ENCODE data around the gene GRIN2B.

GRIN2B gene

GRCh38 chr12:13981296-13981962 is at the start of gene GRIN2B:
TSS of gene GRIN2B (minus strand) at chr12:13981602. CDS start at chr12:13866208, 115,394 bp downstream.
- H3K4me3 ChIP-seq (ENCODE audit: low read depth, low read length) = peak within 1 kb of the TSS; percentile 82

GRCh38 chr12:14026537-14026936 is 45.1 kb upstream of the GRIN2B start:
- no peak overlapping the region for H3K4me3 ChIP-seq (ENCODE audit: low read depth, low read length)

- H3K4me3 ChIP-seq (ENCODE audit: low read depth, low read length) = no peak overlapping the region
Measured at GRCh38 chr12:14024591-14024990, 43.2 kb upstream of the GRIN2B start.

GRCh38 chr12:14018080-14018479 is 36.7 kb upstream of the GRIN2B start:
- no peak overlapping the region for H3K4me3 ChIP-seq (ENCODE audit: low read depth, low read length)

- no peak overlapping the region for H3K4me3 ChIP-seq (ENCODE audit: low read depth, low read length)
Measured at GRCh38 chr12:14010989-14011388, 29.6 kb upstream of the GRIN2B start.

- no peak overlapping the region for H3K4me3 ChIP-seq (ENCODE audit: low read depth, low read length)
Measured at GRCh38 chr12:14007639-14008038, 26.2 kb upstream of the GRIN2B start.

- no peak overlapping the region for H3K4me3 ChIP-seq (ENCODE audit: low read depth, low read length)
Measured at GRCh38 chr12:13992585-13992984, 11.2 kb upstream of the GRIN2B start.

- H3K4me3 ChIP-seq (ENCODE audit: low read depth, low read length) = no peak overlapping the region
Measured at GRCh38 chr12:13992106-13992505, 10.7 kb upstream of the GRIN2B start.

GRCh38 chr12:13986031-13986430 is 4.6 kb upstream of the GRIN2B start:
- H3K4me3 ChIP-seq (ENCODE audit: low read depth, low read length) = no peak overlapping the region

- H3K4me3 ChIP-seq (ENCODE audit: low read depth, low read length) = peak overlapping the region; percentile 82
Measured at GRCh38 chr12:13981990-13982389, 588 bp upstream of the GRIN2B start.

- peak overlapping the region; percentile 82 for H3K4me3 ChIP-seq (ENCODE audit: low read depth, low read length)
Measured at GRCh38 chr12:13980538-13981295, 685 bp downstream of the GRIN2B start.

- H3K4me3 ChIP-seq (ENCODE audit: low read depth, low read length) = peak overlapping the region; percentile 82
Measured at GRCh38 chr12:13979772-13980378, 1.5 kb downstream of the GRIN2B start.

GRCh38 chr12:13978876-13979275 is 2.5 kb downstream of the GRIN2B start:
- H3K4me3 ChIP-seq (ENCODE audit: low read depth, low read length) = no peak overlapping the region

GRCh38 chr12:13976880-13977279 is 4.5 kb downstream of the GRIN2B start:
- no peak overlapping the region for H3K4me3 ChIP-seq (ENCODE audit: low read depth, low read length)

- no peak overlapping the region for H3K4me3 ChIP-seq (ENCODE audit: low read depth, low read length)
Measured at GRCh38 chr12:13976028-13976584, 5.3 kb downstream of the GRIN2B start.

- H3K4me3 ChIP-seq (ENCODE audit: low read depth, low read length) = no peak overlapping the region
Measured at GRCh38 chr12:13973996-13974395, 7.4 kb downstream of the GRIN2B start.

- no peak overlapping the region for H3K4me3 ChIP-seq (ENCODE audit: low read depth, low read length)
Measured at GRCh38 chr12:13970803-13971202, 10.6 kb downstream of the GRIN2B start.

- no peak overlapping the region for H3K4me3 ChIP-seq (ENCODE audit: low read depth, low read length)
Measured at GRCh38 chr12:13968281-13968680, 13.1 kb downstream of the GRIN2B start.

GRCh38 chr12:13964666-13965065 is 16.7 kb downstream of the GRIN2B start:
- no peak overlapping the region for H3K4me3 ChIP-seq (ENCODE audit: low read depth, low read length)

- no peak overlapping the region for H3K4me3 ChIP-seq (ENCODE audit: low read depth, low read length)
Measured at GRCh38 chr12:13962699-13963098, 18.7 kb downstream of the GRIN2B start.

- H3K4me3 ChIP-seq (ENCODE audit: low read depth, low read length) = no peak overlapping the region
Measured at GRCh38 chr12:13961971-13962370, 19.4 kb downstream of the GRIN2B start.
